Non-pigmented ciliary epithelial cell (primary cell): ENCODE data around the gene GRB7.

Experiments
- DNase-seq: peaks from one replicate; pipeline ENCODE4 v3.0.0-alpha.2; 2010; ENCODE audit warnings: low read depth

The GRB7 gene

DNA sequence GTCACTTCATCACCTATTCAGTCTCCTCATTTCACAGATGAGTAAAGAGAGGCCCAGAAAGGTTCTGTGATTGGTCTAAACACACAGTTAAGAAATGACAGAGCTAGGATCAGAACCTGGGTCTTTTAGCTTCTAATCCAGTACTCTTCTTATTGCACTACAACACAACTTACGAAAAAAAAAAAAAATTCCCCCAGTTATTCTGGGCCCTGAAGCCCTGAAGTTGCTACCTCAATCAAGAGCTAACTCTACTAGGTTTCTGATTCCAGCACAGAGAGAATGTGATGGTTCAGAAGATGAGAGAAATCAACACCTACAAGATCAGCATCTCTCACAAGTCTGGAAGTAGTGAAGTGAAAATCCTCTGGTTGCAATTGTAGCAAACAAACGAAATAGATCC is 37.3 kb downstream of the GRB7 start:
- no peak for DNase-seq

GRCh38 chr17:39776252-39776651 is 38.5 kb downstream of the GRB7 start:
- no peak for DNase-seq

GRCh38 chr17:39777534-39778365 is 40.0 kb downstream of the GRB7 start:
- DNase-seq: no peak

DNA sequence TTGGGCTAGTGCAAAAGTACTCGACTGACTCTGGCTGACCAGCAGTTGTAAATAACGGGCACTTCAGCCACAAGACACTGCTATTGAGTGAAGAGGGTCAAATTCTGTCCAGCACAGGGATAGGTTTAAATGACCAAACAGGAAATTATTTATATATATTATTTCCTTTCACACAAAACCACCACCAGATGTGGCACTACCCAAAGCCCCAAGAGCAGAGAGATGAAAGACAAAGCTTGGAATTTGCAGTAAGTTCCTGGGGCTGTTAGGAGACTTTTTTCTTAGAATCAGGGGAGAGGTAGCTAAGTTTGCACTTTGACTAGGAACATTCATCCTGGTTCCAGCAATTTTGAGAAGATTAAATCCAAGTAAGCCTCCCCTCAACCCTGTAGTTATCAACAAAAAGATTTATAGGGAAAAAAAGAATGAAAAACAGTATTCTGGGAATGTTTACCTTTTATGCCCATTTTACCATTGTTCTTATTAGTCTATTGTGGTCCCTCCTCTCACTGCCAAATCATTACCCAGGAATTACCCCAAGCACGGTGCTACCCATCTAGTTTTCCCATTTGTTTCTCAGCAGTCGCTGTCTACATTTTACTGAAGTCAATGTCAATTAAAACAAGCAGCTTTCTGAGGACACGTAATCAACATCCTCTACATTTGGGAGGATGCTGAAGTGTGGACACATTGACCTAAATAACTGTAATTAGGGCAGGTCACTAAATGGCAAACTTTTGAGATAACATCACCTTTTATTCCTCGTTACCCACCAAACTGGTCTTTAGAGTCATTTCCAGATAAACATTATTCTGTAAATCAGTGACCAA is 43.5 kb downstream of the GRB7 start:
- no peak for DNase-seq

DNA sequence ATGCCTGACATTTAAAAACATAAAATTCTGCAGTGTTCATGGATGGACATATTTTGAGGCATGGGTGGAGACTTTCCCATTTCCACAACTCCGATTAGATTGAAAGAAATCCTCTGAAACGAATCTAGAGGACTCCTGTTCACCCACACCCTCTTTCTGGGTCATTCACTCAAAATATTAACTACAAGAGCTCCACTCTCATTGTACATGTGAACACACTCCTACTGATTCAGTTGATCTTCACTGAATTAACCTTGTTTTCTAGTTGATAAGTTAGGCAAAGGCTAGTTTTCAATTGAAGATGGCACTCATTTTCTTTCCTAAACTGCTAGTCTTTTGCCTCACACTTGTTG is 44.1 kb downstream of the GRB7 start:
- no peak for DNase-seq

DNA sequence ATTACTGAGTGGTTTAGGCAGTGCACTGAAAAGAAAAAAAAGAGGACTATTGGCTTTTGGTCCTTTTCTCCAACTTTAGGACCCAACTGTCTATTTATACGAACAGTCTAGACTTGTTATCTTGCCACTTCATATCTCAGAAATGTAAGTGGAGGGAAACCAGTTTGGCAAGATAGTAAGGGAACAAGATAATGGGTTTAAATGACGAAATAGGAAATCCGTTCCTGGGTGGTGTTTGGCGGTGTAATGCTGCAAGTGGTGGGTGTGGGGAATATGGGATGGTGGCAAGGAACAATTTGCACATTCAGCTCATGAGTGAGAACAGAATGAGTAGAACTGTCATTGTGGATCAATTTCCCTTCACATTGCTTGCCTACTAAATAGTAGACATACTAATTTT is 44.7 kb downstream of the GRB7 start:
- no peak for DNase-seq

DNA sequence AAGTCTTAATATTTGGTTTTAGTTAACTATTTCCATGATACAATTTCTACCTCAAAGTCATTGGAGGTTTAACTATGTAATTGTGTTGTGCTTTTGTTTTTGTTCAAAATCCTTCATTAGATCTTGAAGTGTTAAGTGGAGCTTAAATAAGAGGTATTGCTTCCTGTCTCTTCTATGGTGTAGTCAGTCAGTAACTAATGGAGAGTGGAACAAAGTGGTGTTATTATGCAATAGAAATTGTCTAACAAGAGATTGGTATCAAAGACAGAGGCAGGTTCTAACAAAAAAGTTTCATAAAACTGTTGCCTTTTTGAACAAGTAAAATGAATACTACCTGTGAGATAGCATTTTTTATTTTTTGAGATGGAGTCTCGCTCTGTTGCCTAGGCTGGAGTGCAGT is 45.2 kb downstream of the GRB7 start:
- DNase-seq: no peak

DNA sequence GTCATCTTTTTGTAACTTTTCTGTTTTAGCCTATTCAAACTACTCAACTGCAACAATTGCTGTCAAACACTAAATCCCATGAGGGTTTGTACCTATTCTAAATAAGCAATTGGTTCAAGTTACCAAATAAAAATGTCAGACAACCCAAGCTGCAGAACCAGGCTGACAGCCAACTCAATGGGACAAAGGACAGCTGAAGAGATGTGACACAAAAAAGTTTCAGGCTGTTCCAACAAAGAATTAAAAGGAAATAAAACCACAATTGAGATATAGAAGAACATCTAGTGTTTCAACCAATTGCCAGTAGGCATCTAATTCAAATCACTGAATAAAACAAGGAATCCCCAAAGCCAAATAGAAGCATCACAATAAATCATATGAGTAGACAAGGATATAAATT is 49.3 kb downstream of the GRB7 start:
- DNase-seq: no peak

GRCh38 chr17:39787743-39788484 is 50.2 kb downstream of the GRB7 start:
- DNase-seq: no peak

GRCh38 chr17:39791111-39791992 is 53.6 kb downstream of the GRB7 start:
- DNase-seq: no peak

DNA sequence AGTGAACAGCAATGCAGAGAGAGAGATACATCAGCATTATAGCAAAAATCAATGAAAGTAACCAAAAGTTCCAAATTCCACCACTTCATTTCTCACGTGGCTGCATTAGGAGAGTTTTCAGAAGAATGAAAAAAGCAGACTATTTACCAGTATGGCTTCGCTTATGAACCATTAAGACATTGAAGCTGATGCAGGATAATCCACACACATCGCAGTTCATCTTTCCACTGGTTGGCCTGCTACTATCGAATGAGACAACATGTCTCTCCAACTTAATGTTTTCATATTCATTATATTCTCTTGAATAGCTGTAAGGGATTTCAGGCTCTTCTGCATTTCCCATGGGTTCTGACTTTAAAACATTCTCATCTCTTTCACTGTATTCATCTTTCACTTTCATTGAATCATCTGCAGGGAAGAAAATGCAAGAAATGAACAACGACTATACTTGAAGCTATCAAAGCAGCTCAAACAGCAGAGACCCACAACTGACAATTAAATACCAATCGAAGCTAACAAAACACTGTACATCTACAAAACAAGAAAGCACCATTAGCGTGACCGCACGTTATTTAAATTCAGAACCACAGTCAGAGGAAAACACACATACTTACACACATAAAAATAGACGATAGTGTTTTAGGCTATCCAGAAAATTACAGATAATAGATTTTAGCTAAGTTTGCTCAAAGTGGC is 54.9 kb downstream of the GRB7 start:
- no peak for DNase-seq

DNA sequence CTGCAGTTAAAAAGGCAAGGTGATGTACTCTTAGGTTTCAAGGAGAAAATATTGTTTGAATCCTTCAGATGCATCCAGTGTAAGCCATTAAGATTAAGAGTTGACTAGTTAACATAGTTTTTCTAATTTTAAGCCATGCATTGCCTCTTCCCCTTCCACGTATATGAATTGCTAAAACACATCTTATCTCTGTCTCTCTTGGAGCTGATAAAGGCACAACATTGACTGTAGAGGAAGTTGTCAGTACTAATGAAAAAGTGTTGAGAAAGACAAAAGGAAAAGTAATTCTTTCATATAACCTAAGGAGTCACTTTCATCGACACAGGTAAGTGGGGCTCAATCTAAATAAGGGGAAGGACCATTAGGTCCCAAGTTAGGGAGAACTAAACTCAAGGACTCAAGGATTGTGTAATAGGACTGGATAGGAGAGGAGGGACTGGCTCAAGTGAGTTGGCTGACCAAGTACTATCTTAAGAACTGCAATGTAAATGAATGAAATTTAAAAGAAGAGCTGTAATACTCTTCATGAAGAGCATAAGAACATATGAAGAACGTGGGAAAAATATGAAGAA is 55.6 kb downstream of the GRB7 start:
- no peak for DNase-seq

GRCh38 chr17:39794249-39794970 is 56.7 kb downstream of the GRB7 start:
- no peak for DNase-seq
